D721Med (cell line): Measurements from ENCODE around the gene MNAT1.

ENCODE experiments used
- DNase-seq: peaks from one replicate; pipeline ENCODE4 v3.0.0; 2011; ENCODE audit warnings: low spot score; ENCODE audit not compliant: insufficient read length
- FAIRE-seq: peaks from 2 replicates; lab custom pipeline; 2011; peaks lifted over from hg19 to GRCh38; lab: Jason Lieb, UNC
- TF ChIP-seq, protein P1 (sequence below): IDR thresholded peaks from 2 replicates; pipeline ENCODE4 v1.5.1; 2012; ENCODE audit warnings: mild to moderate bottlenecking, control low read depth; ENCODE audit not compliant: insufficient read depth; ENCODE audit errors: missing control alignments

The MNAT1 gene

DNA sequence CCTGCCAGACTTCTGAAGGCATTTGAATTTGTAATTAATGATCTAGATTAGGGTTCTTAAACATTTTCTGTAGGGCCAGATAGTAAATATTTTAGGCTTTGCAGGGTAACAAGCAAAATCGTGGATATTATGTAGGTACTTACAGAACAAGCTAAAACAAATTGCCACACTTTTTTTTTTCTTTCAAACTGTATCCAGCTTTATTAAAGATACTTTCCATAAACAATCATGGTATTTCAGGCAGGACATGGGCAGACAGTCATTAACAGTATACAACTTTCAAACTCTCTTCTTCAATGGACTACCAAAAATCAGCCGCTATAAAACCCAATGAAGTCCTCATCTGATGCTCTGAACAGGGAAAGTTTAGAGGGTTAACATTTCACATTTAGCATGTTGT, 236.7 kb downstream of the MNAT1 start:
- FAIRE-seq (no peak), DNase-seq (no peak)
- TF ChIP-seq, protein P1, sequence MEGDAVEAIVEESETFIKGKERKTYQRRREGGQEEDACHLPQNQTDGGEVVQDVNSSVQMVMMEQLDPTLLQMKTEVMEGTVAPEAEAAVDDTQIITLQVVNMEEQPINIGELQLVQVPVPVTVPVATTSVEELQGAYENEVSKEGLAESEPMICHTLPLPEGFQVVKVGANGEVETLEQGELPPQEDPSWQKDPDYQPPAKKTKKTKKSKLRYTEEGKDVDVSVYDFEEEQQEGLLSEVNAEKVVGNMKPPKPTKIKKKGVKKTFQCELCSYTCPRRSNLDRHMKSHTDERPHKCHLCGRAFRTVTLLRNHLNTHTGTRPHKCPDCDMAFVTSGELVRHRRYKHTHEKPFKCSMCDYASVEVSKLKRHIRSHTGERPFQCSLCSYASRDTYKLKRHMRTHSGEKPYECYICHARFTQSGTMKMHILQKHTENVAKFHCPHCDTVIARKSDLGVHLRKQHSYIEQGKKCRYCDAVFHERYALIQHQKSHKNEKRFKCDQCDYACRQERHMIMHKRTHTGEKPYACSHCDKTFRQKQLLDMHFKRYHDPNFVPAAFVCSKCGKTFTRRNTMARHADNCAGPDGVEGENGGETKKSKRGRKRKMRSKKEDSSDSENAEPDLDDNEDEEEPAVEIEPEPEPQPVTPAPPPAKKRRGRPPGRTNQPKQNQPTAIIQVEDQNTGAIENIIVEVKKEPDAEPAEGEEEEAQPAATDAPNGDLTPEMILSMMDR = no peak

DNA sequence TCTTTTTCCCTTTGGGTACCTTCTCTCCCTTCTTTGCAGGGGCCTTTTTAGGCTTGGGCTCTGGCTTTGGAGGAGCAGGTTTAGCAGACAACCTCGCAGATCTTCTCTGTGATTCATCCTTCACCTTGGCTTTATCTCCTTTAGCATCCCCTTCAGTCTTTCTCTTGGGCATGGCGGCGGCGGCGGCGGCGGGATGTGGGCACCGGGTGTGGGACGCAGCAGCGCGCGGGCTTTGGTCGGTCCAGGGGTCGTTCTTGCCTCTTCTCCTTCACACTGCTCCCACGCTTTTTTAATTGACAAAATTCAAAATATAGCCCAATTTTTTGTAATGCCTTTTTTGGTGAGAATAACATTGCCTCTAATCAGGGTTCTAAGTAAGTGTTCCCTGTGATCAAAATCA, 237.7 kb downstream of the MNAT1 start:
- DNase-seq (no peak), FAIRE-seq (no peak)
- TF ChIP-seq, protein P1 = no peak

DNA sequence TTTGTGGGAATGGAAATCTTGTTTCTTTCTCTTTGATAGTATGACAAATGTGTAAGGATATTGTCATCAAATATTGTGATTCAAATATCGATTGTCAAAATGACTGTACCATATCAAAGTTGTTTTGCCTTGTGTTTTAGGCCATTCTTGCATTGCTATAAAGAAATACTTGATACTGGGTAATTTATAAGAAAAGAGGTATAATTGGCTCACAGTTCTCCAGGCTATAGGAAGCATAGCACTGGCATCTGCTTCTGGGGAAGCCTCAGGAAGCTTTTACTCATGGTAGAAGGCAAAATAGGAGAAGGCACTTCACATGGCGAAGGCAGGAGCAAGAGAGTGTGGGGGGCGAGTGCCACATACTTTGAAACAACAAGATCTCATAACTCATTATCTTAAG, 238.5 kb downstream of the MNAT1 start:
- no peak for FAIRE-seq
- TF ChIP-seq, protein P1 = no peak
- DNase-seq = no peak

DNA sequence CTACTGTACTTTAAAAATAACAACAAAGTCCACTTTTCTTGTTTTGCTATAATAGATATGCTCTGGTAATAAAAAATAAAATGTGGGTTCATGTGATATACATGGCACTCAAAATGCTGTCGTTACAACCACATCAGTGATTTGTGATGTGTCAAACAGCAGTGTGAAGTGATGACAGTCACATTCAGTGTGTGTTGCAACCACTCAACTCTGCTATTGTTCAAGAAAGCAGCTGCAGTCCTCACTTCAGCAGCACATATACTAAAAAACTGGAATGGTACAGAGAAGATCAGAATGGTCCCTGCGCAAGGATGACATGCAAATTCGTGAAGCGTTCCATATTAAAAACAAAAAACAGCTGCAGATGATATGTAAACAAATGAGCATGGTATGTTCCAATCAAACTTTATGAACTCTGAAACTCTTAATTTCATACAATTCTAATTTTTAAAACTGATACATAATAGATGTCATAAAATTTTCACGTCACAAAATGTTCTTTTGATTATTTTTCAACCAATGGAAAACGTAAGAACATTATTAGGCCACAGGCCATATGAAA, 239.6 kb downstream of the MNAT1 start:
- FAIRE-seq (no peak), DNase-seq (no peak)
- TF ChIP-seq, protein P1 = no peak

DNA sequence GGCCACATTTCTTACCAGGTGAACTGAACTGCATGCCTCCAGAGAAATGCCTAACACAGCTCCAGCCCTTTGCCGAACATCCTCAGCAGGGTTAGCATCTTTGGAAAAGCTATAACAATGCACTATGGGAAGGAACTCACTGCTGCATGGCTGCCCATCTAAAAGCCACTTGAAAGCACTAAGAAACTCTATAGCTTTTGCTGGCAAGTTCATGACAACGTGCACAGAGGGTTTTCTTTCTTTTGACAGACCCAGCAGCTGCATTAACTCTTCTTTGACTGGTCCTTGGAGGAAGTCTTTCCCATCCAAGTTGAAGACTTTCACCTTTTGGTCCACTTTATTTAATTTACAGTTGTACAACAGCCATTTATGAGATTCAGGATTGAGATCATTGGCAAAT, 241.0 kb downstream of the MNAT1 start:
- FAIRE-seq (no peak), DNase-seq (no peak)
- TF ChIP-seq, protein P1 = no peak

DNA sequence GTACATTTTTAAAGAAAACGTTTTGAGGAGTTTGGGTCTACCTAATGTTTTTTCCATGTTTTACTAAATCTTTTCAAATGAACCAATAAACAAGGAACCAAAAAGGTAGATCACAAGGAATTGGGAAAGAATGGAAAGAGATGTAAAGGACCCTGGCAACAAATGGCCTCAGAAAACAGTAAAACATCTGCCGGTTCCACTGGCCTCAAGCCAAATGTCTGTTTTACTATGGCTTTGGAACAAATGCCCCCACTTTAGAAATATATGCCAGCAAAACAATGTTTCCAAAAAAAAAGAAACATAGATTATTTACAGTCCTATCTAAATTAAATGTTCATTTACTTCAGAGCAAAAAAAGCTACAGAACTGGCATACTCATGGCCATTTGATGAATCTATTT, 243.3 kb downstream of the MNAT1 start:
- TF ChIP-seq, protein P1 = no peak

DNA sequence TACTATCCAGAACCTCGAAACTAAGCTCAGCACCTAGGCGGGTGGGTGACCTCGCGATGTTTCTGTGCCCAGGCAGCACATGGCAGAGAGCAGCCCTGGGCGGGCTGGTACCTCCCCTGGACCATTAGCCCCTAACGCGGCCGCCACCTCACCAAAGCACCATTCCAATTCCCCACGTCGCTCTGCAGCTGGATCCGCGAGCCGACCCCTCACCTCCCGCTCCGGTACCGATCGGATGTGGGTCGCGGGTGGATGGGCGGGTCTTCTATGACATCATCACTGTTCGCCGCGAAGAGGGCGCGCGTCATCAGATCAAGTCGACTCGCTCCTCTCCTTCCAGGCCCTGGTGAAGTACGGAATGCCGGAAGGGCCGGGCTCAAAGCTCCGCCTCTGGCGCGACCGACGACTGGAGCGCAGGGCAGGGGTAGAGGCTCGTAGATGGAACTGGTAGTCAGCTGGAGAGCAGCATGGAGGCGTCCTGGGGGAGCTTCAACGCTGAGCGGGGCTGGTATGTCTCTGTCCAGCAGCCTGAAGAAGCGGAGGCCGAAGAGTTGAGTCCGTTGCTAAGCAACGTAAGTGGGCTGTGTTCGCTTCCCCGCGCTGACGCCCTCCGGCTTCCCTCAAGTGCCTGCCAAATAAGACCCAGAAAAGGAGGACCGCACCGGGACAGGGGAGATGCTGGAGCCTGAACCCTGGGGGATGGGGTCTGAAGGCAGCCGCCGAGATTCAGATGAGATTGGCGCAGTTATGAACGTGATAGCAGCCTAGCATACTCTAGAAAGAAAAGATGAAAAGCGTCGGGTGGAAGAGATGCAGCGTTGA, 246.5 kb downstream of the MNAT1 start, which contains the start of the genes SLC38A6 and TRMT5:
Gene SLC38A6, plus strand, starts transcription at position 435 of the 822 bp plus-strand sequence. Its CDS starts 33 bp downstream, at position 468.
Gene TRMT5, minus strand, starts transcription at position 269 of the 822 bp plus-strand sequence. Its CDS starts 106 bp downstream, at position 163.
- FAIRE-seq (peak; percentile 82), DNase-seq (peak; percentile 53)
- TF ChIP-seq, protein P1 = no peak

More for the DNA sequence above, 243.3 kb downstream of the MNAT1 start:
- DNase-seq (no peak), FAIRE-seq (no peak)
